Caco-2 (cell line): ENCODE results near the gene CLEC18B. TPM values are rescaled to one million over a fixed set of nuclear protein-coding genes. Genes with fewer than 3 reads are reported as not detected.
"Not testable (repeated sequence)": the region's sequence is repeated elsewhere in the genome, so short reads cannot be mapped to it uniquely, and the experiment has no call there.

Experiments used
- BruUV-seq: library from RNA; stranded (reverse); fragments of 400-500 nt; replicated peaks from 2 replicates; lab custom pipeline; 2021; lab: Mats Ljungman, UMichigan
- CTCF ChIA-PET: fragments of 300-600 bp; sonication (Branson Sonifier 250); formaldehyde crosslinking; loops from one replicate; lab custom pipeline; 2022; ENCODE audit warnings: antibody characterized with exemption; lab: Charles Lee
- POLR2A ChIA-PET: fragments of 300-600 bp; sonication (Branson Sonifier 250); formaldehyde crosslinking; loops from one replicate; lab custom pipeline; 2022; ENCODE audit warnings: antibody characterized with exemption; lab: Charles Lee
- DNase-seq, 2 experiments: peaks; one replicate each; pipeline versions ENCODE4 v3.0.0 to v3.0.0-alpha.2; 2020 to 2022
- H3K27me3 ChIP-seq: replicated peaks from 2 replicates; pipeline ENCODE4 v1.6.0; 2011; ENCODE audit warnings: low read length; ENCODE audit not compliant: control insufficient read depth, insufficient read depth
- H3K36me3 ChIP-seq: 2 replicates; pipeline ENCODE4 v1.5.1; 2011; ENCODE audit warnings: low read length; ENCODE audit not compliant: control insufficient read depth, insufficient read depth
- H3K4me1 ChIP-seq: fragments of 250-450 bp; sonication (Bioruptor Pico); 2 replicates; pipeline ENCODE4 v1.5.1; 2020; ENCODE audit warnings: mild to moderate bottlenecking
- H3K4me3 ChIP-seq: 2 replicates; pipeline ENCODE4 v1.5.1; 2011; ENCODE audit warnings: low read depth, mild to moderate bottlenecking, control low read depth, low read length
- H3K9me3 ChIP-seq: fragments of 250-450 bp; sonication (Bioruptor Pico); 2 replicates; pipeline ENCODE4 v1.5.1; 2020; ENCODE audit warnings: mild to moderate bottlenecking, moderate library complexity
- H3K27ac Mint-ChIP-seq: one replicate; pipeline ENCODE4 v1.8.0; 2022; ENCODE audit warnings: mixed read lengths; ENCODE audit not compliant: unreplicated experiment
- H3K27me3 Mint-ChIP-seq: one replicate; pipeline ENCODE4 v1.8.0; 2022; ENCODE audit warnings: mixed read lengths; ENCODE audit not compliant: insufficient read depth, unreplicated experiment
- H3K36me3 Mint-ChIP-seq: one replicate; pipeline ENCODE4 v1.8.0; 2022; ENCODE audit warnings: mild to moderate bottlenecking, mixed read lengths; ENCODE audit not compliant: insufficient read depth, unreplicated experiment
- H3K4me1 Mint-ChIP-seq: one replicate; pipeline ENCODE4 v1.8.0; 2022; ENCODE audit warnings: low read depth, mixed read lengths; ENCODE audit not compliant: unreplicated experiment
- H3K4me3 Mint-ChIP-seq: one replicate; pipeline ENCODE4 v1.8.0; 2022; ENCODE audit warnings: mild to moderate bottlenecking, moderate library complexity, mixed read lengths; ENCODE audit not compliant: unreplicated experiment
- H3K9me3 Mint-ChIP-seq: one replicate; pipeline ENCODE4 v1.8.0; 2022; ENCODE audit warnings: mixed read lengths; ENCODE audit not compliant: unreplicated experiment
- CTCF ChIP-seq, 2 experiments: fragments of 200-600 bp in 1 of 2; IDR thresholded peaks; 1 replicate in 1 of 2; 2 replicates in 1 of 2; pipeline versions ENCODE4 v1.5.1 to v1.8.0; 2011 to 2022; ENCODE audit warnings: antibody characterized with exemption in 1 of 2, control low read depth in 1 of 2, inconsistent platforms in 1 of 2, low read depth in 1 of 2, low read length in 1 of 2, mild to moderate bottlenecking in 1 of 2, moderate library complexity in 1 of 2; ENCODE audit not compliant: insufficient read depth in 1 of 2, severe bottlenecking in 1 of 2, unreplicated experiment in 1 of 2
- intact Hi-C: fragments of 100-400 bp; cut with micrococcal nuclease; formaldehyde crosslinking; loops from one replicate; pipeline ENCODE4 v1.10.0; 2022; ENCODE audit not compliant: unreplicated experiment
- total RNA-seq: library from RNA; stranded (reverse); gene quantifications from 2 replicates; pipeline ENCODE4 v1.2.3, GENCODE V29; 2022

The CLEC18B gene
- total RNA-seq, 1 experiment from 2014 or later, result 0.36 TPM

GRCh38 chr16:74373847-74374184 is 47.5 kb downstream of the CLEC18B start:
- POLR2A ChIA-PET, DNase-seq, H3K4me1 ChIP-seq, H3K36me3 Mint-ChIP-seq, H3K9me3 Mint-ChIP-seq, CTCF ChIA-PET, H3K27me3 Mint-ChIP-seq, BruUV-seq, intact Hi-C loops, H3K4me3 ChIP-seq, H3K36me3 ChIP-seq, H3K4me1 Mint-ChIP-seq, H3K9me3 ChIP-seq, H3K27ac Mint-ChIP-seq, H3K27me3 ChIP-seq, H3K4me3 Mint-ChIP-seq: not testable (repeated sequence)

- no TSS peak for BruUV-seq
- H3K9me3 Mint-ChIP-seq, result no peaks in the 10 kb centered on the region
- H3K36me3 Mint-ChIP-seq, result no peaks in the 10 kb centered on the region
- peaks cover 3% of the 10 kb centered on the region for H3K27me3 Mint-ChIP-seq
- Histone ChIP-seq H3K4me1 (no peaks in the 10 kb centered on the region), H3K4me3 (no peak overlapping the region), H3K9me3 (no peaks in the 10 kb centered on the region), H3K36me3 (no peaks in the 10 kb centered on the region), H3K27me3 (no peaks in the 10 kb centered on the region; the same call in 1 of the 2 replicates)
- H3K4me1 Mint-ChIP-seq, result no peaks in the 10 kb centered on the region
- no peak overlapping the region for H3K4me3 Mint-ChIP-seq
- no peak for DNase-seq
- H3K27ac Mint-ChIP-seq, result no peak overlapping the region
- CTCF ChIA-PET, result no interaction called here
- no peak for TF ChIP-seq CTCF (IDR thresholded peaks at IDR 0.05; ENCODE audit: insufficient read depth in 1 of 2, low read depth in 1 of 2, low read length in 1 of 2, severe bottlenecking in 1 of 2, unreplicated experiment in 1 of 2)
- POLR2A ChIA-PET, result no interaction called here
- intact Hi-C loops, result no loop called here
Observed at GRCh38 chr16:74372953-74373846, 48.1 kb downstream of the CLEC18B start.

GRCh38 chr16:74372369-74372768 is 48.9 kb downstream of the CLEC18B start:
- POLR2A ChIA-PET, result no interaction called here

GRCh38 chr16:74370338-74371135 is 50.7 kb downstream of the CLEC18B start:
- intact Hi-C loops, POLR2A ChIA-PET, H3K4me3 ChIP-seq, H3K9me3 Mint-ChIP-seq, H3K27me3 ChIP-seq, CTCF ChIA-PET, H3K9me3 ChIP-seq, H3K4me1 Mint-ChIP-seq, H3K36me3 Mint-ChIP-seq, DNase-seq, H3K27ac Mint-ChIP-seq, H3K36me3 ChIP-seq, H3K4me3 Mint-ChIP-seq, BruUV-seq, H3K27me3 Mint-ChIP-seq, H3K4me1 ChIP-seq: not testable (repeated sequence)

More at GRCh38 chr16:74372369-74372768, 48.9 kb downstream of the CLEC18B start:
- DNase-seq, result no peak
- H3K9me3 Mint-ChIP-seq, result no peaks in the 10 kb centered on the region
- no TSS peak for BruUV-seq
- Histone ChIP-seq H3K9me3 (no peaks in the 10 kb centered on the region), H3K36me3 (no peaks in the 10 kb centered on the region), H3K27me3 (no peaks in the 10 kb centered on the region; the same call in 1 of the 2 replicates), H3K4me1 (no peaks in the 10 kb centered on the region), H3K4me3 (no peak overlapping the region)
- no peaks in the 10 kb centered on the region for H3K4me1 Mint-ChIP-seq
- intact Hi-C loops, result no loop called here
- H3K27me3 Mint-ChIP-seq, result peaks cover 3% of the 10 kb centered on the region
- CTCF ChIA-PET, result interaction anchor here (0.7 kb wide), 1 partner anchor 63 kb away, joined by 4 read pairs; no protein-coding TSS in a partner anchor
- H3K4me3 Mint-ChIP-seq, result no peak overlapping the region
- H3K36me3 Mint-ChIP-seq, result no peaks in the 10 kb centered on the region
- no peak overlapping the region for H3K27ac Mint-ChIP-seq
- no peak for TF ChIP-seq CTCF (IDR thresholded peaks at IDR 0.05; ENCODE audit: insufficient read depth in 1 of 2, low read depth in 1 of 2, low read length in 1 of 2, severe bottlenecking in 1 of 2, unreplicated experiment in 1 of 2)
